ENCODE measurements around the gene NPC1.
"Not testable (repeated sequence)": the region's sequence is repeated elsewhere in the genome, so short reads cannot be mapped to it uniquely, and the experiment has no call there.

The NPC1 gene

DNA sequence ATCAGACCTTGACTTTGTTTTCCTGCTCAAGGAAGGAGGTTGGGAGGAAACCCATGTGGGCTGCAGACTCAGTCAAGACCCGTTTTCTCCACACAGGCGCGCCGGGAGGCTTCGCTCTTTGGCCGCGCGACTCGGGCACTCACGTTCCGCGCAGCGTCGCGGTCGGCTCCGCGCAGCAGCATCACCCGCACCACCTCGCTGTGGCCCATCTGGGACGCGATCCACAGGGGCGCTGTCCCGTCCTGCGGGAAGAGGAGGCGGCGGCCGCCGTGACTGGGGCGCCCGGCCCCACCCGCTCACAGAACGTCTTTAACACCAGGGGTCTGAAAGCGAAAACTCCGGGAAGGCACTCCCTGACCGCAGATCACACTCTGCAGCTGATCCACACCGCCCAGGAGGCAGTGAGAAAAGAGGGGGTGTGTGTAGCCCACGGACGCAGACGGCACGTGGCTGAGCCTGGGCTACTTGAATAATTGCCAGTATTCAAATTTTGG is 33.1 kb upstream of the NPC1 start:
- TF ChIP-seq, protein P1, sequence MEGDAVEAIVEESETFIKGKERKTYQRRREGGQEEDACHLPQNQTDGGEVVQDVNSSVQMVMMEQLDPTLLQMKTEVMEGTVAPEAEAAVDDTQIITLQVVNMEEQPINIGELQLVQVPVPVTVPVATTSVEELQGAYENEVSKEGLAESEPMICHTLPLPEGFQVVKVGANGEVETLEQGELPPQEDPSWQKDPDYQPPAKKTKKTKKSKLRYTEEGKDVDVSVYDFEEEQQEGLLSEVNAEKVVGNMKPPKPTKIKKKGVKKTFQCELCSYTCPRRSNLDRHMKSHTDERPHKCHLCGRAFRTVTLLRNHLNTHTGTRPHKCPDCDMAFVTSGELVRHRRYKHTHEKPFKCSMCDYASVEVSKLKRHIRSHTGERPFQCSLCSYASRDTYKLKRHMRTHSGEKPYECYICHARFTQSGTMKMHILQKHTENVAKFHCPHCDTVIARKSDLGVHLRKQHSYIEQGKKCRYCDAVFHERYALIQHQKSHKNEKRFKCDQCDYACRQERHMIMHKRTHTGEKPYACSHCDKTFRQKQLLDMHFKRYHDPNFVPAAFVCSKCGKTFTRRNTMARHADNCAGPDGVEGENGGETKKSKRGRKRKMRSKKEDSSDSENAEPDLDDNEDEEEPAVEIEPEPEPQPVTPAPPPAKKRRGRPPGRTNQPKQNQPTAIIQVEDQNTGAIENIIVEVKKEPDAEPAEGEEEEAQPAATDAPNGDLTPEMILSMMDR (IDR thresholded peaks at IDR 0.05; ENCODE audit: low read length, missing control alignments): no peak
- peak overlapping the region; percentile 51 for H3K4me3 ChIP-seq (replicated peaks; ENCODE audit: low read depth, low read length)
- no peak for DNase-seq (ENCODE audit: low read depth)

GRCh38 chr18:23618862-23619387 is 32.6 kb upstream of the NPC1 start:
- H3K4me3 ChIP-seq (replicated peaks; ENCODE audit: low read depth, low read length): peak overlapping the region; percentile 51
- DNase-seq (ENCODE audit: low read depth): no peak
- TF ChIP-seq, protein P1 (IDR thresholded peaks at IDR 0.05; ENCODE audit: low read length, missing control alignments): peak; percentile 2

DNA sequence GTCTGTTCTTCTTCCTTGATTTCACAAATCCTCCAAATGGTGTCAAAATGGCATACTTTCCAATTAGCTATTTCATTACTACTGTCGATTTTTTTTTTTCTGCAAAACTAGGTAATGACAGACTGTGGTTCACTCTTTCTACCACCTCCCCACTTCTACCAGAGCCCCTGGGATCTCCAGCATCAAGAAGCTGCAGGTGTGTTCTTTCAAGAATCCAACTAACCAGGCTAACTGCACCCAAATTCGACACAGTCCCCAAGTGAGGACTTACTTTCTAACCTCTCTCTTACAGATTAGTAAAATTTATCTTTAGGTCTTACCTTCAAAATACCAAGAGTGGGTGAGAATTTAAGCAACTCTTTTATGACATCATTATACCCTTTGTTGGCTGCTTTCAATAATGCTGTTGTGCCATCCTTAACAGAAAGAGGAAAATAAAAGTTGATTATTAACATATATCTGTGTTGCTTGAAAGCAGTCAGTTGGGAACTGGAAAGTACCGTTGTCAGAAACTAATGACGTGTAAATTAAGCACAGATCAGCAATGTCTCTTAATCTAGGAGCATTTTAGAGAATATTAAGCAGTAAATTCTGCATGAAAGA is 31.2 kb upstream of the NPC1 start:
- TF ChIP-seq, protein P1 (IDR thresholded peaks at IDR 0.05; ENCODE audit: low read length, missing control alignments): no peak

DNA sequence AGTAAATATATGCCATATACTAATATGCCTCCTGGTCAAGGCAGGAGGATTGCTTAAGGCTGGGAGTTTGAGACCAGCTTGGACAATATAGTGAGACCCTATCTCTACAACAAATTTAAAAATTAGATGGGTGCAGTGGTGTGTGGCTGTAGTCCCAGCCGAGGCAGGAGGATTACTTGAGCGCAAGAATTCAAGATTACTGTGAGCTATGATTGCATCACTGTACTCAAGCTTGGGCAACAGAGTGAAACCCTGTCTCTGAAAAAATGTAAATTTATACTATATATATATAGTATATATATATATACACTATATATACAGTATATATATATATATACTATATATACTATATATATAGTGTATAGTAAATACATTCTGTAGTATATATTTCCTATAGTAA is 30.0 kb upstream of the NPC1 start:
- TF ChIP-seq, protein P1 (IDR thresholded peaks at IDR 0.05; ENCODE audit: low read length, missing control alignments): no peak
- no peak for DNase-seq (ENCODE audit: low read depth)

More for the DNA sequence above, 31.2 kb upstream of the NPC1 start:
- DNase-seq (ENCODE audit: low read depth): no peak
- H3K4me3 ChIP-seq (replicated peaks; ENCODE audit: low read depth, low read length): no peak overlapping the region

DNA sequence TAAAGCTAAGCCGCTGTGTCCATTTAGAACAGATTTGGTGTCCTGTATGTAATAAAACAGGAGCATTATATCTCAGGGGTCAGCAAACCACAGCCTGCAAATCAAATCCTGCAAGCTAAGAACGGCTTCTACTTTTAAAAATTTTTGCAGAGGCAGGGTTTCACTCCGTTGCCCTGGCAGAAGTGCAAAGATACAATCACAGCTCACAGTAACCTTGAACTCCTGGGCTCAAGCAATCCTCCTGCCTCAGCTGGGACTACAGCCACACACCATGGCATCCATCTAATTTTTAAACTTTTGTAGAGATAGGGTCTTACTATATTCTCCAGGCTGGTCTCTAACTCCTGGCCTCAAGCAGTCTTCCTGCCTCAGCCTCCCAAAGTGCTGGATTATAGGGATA is 28.6 kb upstream of the NPC1 start:
- no peak for DNase-seq (ENCODE audit: low read depth)
- TF ChIP-seq, protein P1 (IDR thresholded peaks at IDR 0.05; ENCODE audit: low read length, missing control alignments): no peak

More for the DNA sequence above, 30.0 kb upstream of the NPC1 start:
- no peak overlapping the region for H3K4me3 ChIP-seq (replicated peaks; ENCODE audit: low read depth, low read length)

GRCh38 chr18:23614413-23614812 is 28.1 kb upstream of the NPC1 start:
- DNase-seq (ENCODE audit: low read depth): no peak
- TF ChIP-seq, protein P1 (IDR thresholded peaks at IDR 0.05; ENCODE audit: low read length, missing control alignments): no peak

More for the DNA sequence above, 28.6 kb upstream of the NPC1 start:
- no peak overlapping the region for H3K4me3 ChIP-seq (replicated peaks; ENCODE audit: low read depth, low read length)

DNA sequence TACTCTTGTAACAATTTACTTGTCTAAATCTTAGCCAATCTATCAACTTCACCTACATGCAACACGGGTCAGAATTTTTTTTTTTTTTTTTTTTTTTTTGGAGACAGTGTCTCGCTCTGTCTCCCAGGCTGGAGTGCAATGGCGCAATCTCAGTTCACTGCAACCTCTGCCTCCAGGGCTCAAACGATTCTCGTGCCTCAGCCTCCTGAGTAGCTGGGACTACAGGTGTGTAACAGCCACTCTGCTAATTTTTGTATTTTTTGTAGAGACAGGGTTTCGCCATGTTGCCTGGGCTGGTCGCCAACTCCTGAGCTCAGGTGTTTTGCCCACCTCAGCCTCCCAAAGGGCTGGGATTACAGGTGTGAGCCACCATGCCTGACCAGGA is 26.8 kb upstream of the NPC1 start:
- H3K4me3 ChIP-seq (replicated peaks; ENCODE audit: low read depth, low read length): not testable (repeated sequence)

More at GRCh38 chr18:23614413-23614812, 28.1 kb upstream of the NPC1 start:
- no peak overlapping the region for H3K4me3 ChIP-seq (replicated peaks; ENCODE audit: low read depth, low read length)

More for the DNA sequence above, 26.8 kb upstream of the NPC1 start:
- DNase-seq (ENCODE audit: low read depth): not testable (repeated sequence)
